H9 (cell line): ENCODE measurements around the gene MED17. TPM values are rescaled to one million over a fixed set of nuclear protein-coding genes. Genes with fewer than 3 reads are reported as not detected.

ENCODE experiments used
- DNase-seq: peaks from one replicate; pipeline ENCODE4 v3.0.0-alpha.2; 2017
- H2AFZ ChIP-seq: one replicate; pipeline ENCODE4 v1.6.1; 2013; ENCODE audit warnings: mild to moderate bottlenecking, low read length, control low read depth, moderate library complexity
- H2AK5ac ChIP-seq: 2 replicates; pipeline ENCODE4 v1.6.1; 2013; ENCODE audit warnings: low read length, control low read depth, mixed read lengths; ENCODE audit not compliant: insufficient read length
- H2BK120ac ChIP-seq: one replicate; pipeline ENCODE4 v1.6.1; 2013; ENCODE audit warnings: low read depth, mild to moderate bottlenecking, low read length, control low read depth, inconsistent platforms; ENCODE audit not compliant: poor library complexity, severe bottlenecking
- H2BK12ac ChIP-seq: 2 replicates; pipeline ENCODE4 v1.6.1; 2013; ENCODE audit warnings: low read length, control low read depth, mixed read lengths, low read depth; ENCODE audit not compliant: insufficient read length
- H2BK15ac ChIP-seq: 2 replicates; pipeline ENCODE4 v1.6.1; 2013; ENCODE audit warnings: low read depth, low read length, control low read depth
- H2BK20ac ChIP-seq: one replicate; pipeline ENCODE4 v1.6.1; 2013; ENCODE audit warnings: low read depth, mild to moderate bottlenecking, low read length, control low read depth, inconsistent platforms; ENCODE audit not compliant: poor library complexity, severe bottlenecking
- H2BK5ac ChIP-seq: 2 replicates; pipeline ENCODE4 v1.6.1; 2013; ENCODE audit warnings: low read length, control low read depth, mixed read lengths; ENCODE audit not compliant: insufficient read length
- H3K14ac ChIP-seq: 2 replicates; pipeline ENCODE4 v1.6.1; 2013; ENCODE audit warnings: low read length, control low read depth; ENCODE audit not compliant: insufficient read depth
- H3K18ac ChIP-seq: 2 replicates; pipeline ENCODE4 v1.6.1; 2013; ENCODE audit warnings: low read depth, mild to moderate bottlenecking, mixed read lengths, low read length, control low read depth; ENCODE audit not compliant: insufficient read length
- H3K23ac ChIP-seq: 2 replicates; pipeline ENCODE4 v1.6.1; 2013; ENCODE audit warnings: low read length, control low read depth, mixed read lengths, low read depth; ENCODE audit not compliant: insufficient read length
- H3K23me2 ChIP-seq: 2 replicates; pipeline ENCODE4 v1.6.1; 2013; ENCODE audit warnings: low read depth, mild to moderate bottlenecking, mixed read lengths, low read length, control low read depth; ENCODE audit not compliant: insufficient read length, poor library complexity, severe bottlenecking
- H3K27ac ChIP-seq: 2 replicates; pipeline ENCODE4 v1.5.1; 2013; ENCODE audit warnings: low read length, control low read depth, mixed read lengths, low read depth; ENCODE audit not compliant: insufficient read length
- H3K27me3 ChIP-seq: 2 replicates; pipeline ENCODE4 v1.6.1; 2013; ENCODE audit warnings: low read length, control low read depth, inconsistent platforms; ENCODE audit not compliant: insufficient read depth
- H3K4ac ChIP-seq: 2 replicates; pipeline ENCODE4 v1.6.1; 2013; ENCODE audit warnings: low read depth, mild to moderate bottlenecking, control low read depth, inconsistent platforms, low read length, moderate library complexity
- H3K4me1 ChIP-seq: 2 replicates; pipeline ENCODE4 v1.6.1; 2013; ENCODE audit warnings: low read length, control low read depth, inconsistent platforms; ENCODE audit not compliant: insufficient read depth
- H3K4me2 ChIP-seq: 2 replicates; pipeline ENCODE4 v1.6.1; 2013; ENCODE audit warnings: low read length, control low read depth, mixed read lengths; ENCODE audit not compliant: insufficient read length, insufficient read depth
- H3K56ac ChIP-seq: 2 replicates; pipeline ENCODE4 v1.6.1; 2013; ENCODE audit warnings: low read depth, mild to moderate bottlenecking, mixed read lengths, low read length, control low read depth; ENCODE audit not compliant: insufficient read length
- H3K79me1 ChIP-seq: 2 replicates; pipeline ENCODE4 v1.6.1; 2013; ENCODE audit warnings: low read depth, mild to moderate bottlenecking, moderate library complexity, low read length, control low read depth, inconsistent platforms; ENCODE audit not compliant: insufficient read depth, poor library complexity, severe bottlenecking
- H3K79me2 ChIP-seq: 2 replicates; pipeline ENCODE4 v1.6.1; 2013; ENCODE audit warnings: low read length, control low read depth, inconsistent platforms; ENCODE audit not compliant: insufficient read depth
- H3K9ac ChIP-seq: 2 replicates; pipeline ENCODE4 v1.6.1; 2013; ENCODE audit warnings: low read length, control low read depth, mixed read lengths; ENCODE audit not compliant: insufficient read length; ENCODE audit errors: extremely low read depth
- H3K9me3 ChIP-seq: one replicate; pipeline ENCODE4 v1.6.1; 2013; ENCODE audit warnings: low read depth, low read length, inconsistent platforms; ENCODE audit not compliant: control insufficient read depth
- H3T11ph ChIP-seq: one replicate; pipeline ENCODE4 v1.6.1; 2013; ENCODE audit warnings: mild to moderate bottlenecking, low read length, control low read depth, inconsistent platforms
- H4K20me1 ChIP-seq: one replicate; pipeline ENCODE4 v1.6.1; 2013; ENCODE audit not compliant: control insufficient read depth, insufficient read length, insufficient read depth
- H4K5ac ChIP-seq: 2 replicates; pipeline ENCODE4 v1.6.1; 2013; ENCODE audit warnings: low read depth, mild to moderate bottlenecking, mixed read lengths, low read length, control low read depth; ENCODE audit not compliant: insufficient read length
- H4K8ac ChIP-seq: replicated peaks from 2 replicates; pipeline ENCODE4 v1.6.1; 2013; ENCODE audit warnings: low read length, control low read depth, mixed read lengths, low read depth; ENCODE audit not compliant: insufficient read length
- H4K91ac ChIP-seq: 2 replicates; pipeline ENCODE4 v1.6.1; 2013; ENCODE audit warnings: low read depth, mild to moderate bottlenecking, moderate library complexity, mixed read lengths, low read length, control low read depth; ENCODE audit not compliant: insufficient read length
- H3K27ac Mint-ChIP-seq, 3 experiments: 2 replicates in 2 of 3; 3 replicates in 1 of 3; pipeline ENCODE4 v1.8.0; 2020 to 2021; ENCODE audit warnings: mixed read lengths in 3 of 3, mild to moderate bottlenecking in 1 of 3, moderate library complexity in 1 of 3
- H3K27me3 Mint-ChIP-seq: 2 replicates; pipeline ENCODE4 v1.8.0; 2021; ENCODE audit warnings: low read depth, mild to moderate bottlenecking, moderate library complexity, mixed read lengths
- H3K36me3 Mint-ChIP-seq, 3 experiments: 2 replicates in 2 of 3; 3 replicates in 1 of 3; pipeline ENCODE4 v1.8.0; 2020 to 2021; ENCODE audit warnings: low read depth in 3 of 3, mixed read lengths in 3 of 3; ENCODE audit not compliant: insufficient read depth in 1 of 3
- H3K4me1 Mint-ChIP-seq, 2 experiments: 2 replicates each; pipeline ENCODE4 v1.8.0; 2020; ENCODE audit warnings: mixed read lengths in 2 of 2
- H3K4me3 Mint-ChIP-seq, 2 experiments: 2 replicates in 1 of 2; 3 replicates in 1 of 2; pipeline ENCODE4 v1.8.0; 2020 to 2021; ENCODE audit warnings: mild to moderate bottlenecking in 2 of 2, mixed read lengths in 2 of 2, moderate library complexity in 1 of 2
- H3K9me3 Mint-ChIP-seq, 2 experiments: 2 replicates in 1 of 2; 3 replicates in 1 of 2; pipeline ENCODE4 v1.8.0; 2020; ENCODE audit warnings: mild to moderate bottlenecking in 2 of 2, mixed read lengths in 2 of 2, moderate library complexity in 1 of 2
- WGBS: extraction: QIAGEN DNeasy Blood & Tissue Kit; methylation state at CpG from one replicate; pipeline ENCODE4 v1.1.7; 2013; ENCODE audit warnings: missing lambda C conversion rate, low lambda C conversion rate, mixed read lengths; ENCODE audit not compliant: insufficient read length; ENCODE audit errors: extremely low coverage; 5-methylcytosine and 5-hydroxymethylcytosine counted together
- total RNA-seq: library from RNA; stranded (reverse); gene quantifications from 2 replicates; pipeline ENCODE4 v1.2.1, GENCODE V29; 2021
- TF ChIP-seq, protein P1 (sequence below): fragments of 200-600 bp; sonication (generic); conservative IDR thresholded peaks from 3 replicates; pipeline ENCODE4 v1.8.0; 2021; ENCODE audit warnings: antibody characterized with exemption, mild to moderate bottlenecking

The MED17 gene
- total RNA-seq, 1 experiment from 2014 or later = 43.3 TPM

DNA sequence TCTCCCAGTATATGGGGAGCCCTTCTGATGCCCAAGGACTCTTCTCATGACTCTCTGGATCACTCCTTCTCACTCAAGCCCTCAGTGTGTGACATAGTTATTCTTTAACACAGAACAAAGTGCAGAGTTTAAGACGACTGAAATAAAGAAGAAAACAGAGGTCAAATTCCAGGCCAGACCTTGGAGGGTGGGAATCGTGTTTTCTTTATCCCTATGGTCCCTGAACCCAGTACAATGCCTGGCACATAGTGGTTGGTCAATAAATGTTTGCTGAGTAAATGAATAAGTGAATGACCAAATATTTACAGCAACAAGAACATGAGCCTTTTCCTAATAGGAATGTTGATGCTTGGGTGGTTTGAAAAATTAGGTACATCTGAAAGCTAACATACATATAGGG, 37.5 kb downstream of the MED17 start:
- no peak overlapping the region for H3K4me3 Mint-ChIP-seq
- H3K27me3 Mint-ChIP-seq = no peaks in the 10 kb centered on the region; the same call in 1 of the 2 replicates
- no CpG with 5 or more reads among the region's 2 CpGs for whole genome bisulfite sequencing

More for the DNA sequence above, 37.5 kb downstream of the MED17 start:
- Histone ChIP-seq H3K79me2 (no peaks in the 10 kb centered on the region), H2AK5ac (no peak overlapping the region), H2BK15ac (no peak overlapping the region), H3K23me2 (no peaks in the 10 kb centered on the region), H2BK12ac (no peak overlapping the region), H3K9ac (no peak overlapping the region), H4K91ac (no peak overlapping the region), H3K79me1 (no peaks in the 10 kb centered on the region), H4K5ac (no peak overlapping the region), H4K8ac (no peak overlapping the region), H3K4ac (no peak overlapping the region), H3K9me3 (no peaks in the 10 kb centered on the region), H2BK120ac (no peak overlapping the region), H3K27me3 (no peaks in the 10 kb centered on the region), H2BK20ac (no peak overlapping the region), H4K20me1 (no peaks in the 10 kb centered on the region), H3K56ac (no peak overlapping the region), H3T11ph (no peak overlapping the region), H3K4me1 (no peaks in the 10 kb centered on the region; the same call in 1 of the 2 replicates), H2BK5ac (no peak overlapping the region), H2AFZ (no peak overlapping the region), H3K4me2 (no peak overlapping the region), H3K23ac (no peak overlapping the region), H3K27ac (no peak overlapping the region), H3K14ac (no peak overlapping the region), H3K18ac (no peak overlapping the region)
- peak overlapping the region in 1 of 3 experiments; percentile 41; a peak in 1 of 7 replicates for H3K27ac Mint-ChIP-seq
- no peaks in the 10 kb centered on the region for H3K9me3 Mint-ChIP-seq
- TF ChIP-seq, protein P1, sequence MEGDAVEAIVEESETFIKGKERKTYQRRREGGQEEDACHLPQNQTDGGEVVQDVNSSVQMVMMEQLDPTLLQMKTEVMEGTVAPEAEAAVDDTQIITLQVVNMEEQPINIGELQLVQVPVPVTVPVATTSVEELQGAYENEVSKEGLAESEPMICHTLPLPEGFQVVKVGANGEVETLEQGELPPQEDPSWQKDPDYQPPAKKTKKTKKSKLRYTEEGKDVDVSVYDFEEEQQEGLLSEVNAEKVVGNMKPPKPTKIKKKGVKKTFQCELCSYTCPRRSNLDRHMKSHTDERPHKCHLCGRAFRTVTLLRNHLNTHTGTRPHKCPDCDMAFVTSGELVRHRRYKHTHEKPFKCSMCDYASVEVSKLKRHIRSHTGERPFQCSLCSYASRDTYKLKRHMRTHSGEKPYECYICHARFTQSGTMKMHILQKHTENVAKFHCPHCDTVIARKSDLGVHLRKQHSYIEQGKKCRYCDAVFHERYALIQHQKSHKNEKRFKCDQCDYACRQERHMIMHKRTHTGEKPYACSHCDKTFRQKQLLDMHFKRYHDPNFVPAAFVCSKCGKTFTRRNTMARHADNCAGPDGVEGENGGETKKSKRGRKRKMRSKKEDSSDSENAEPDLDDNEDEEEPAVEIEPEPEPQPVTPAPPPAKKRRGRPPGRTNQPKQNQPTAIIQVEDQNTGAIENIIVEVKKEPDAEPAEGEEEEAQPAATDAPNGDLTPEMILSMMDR = no peak
- H3K36me3 Mint-ChIP-seq = no peaks in the 10 kb centered on the region
- no peak for DNase-seq
- H3K4me1 Mint-ChIP-seq = peaks cover 31 to 37% of the 10 kb centered on the region in 2 experiments
